K562 (cell line): ENCODE results near the gene CLIC3. TPM values are rescaled to one million over a fixed set of nuclear protein-coding genes. Genes with fewer than 3 reads are reported as not detected.

ENCODE experiments used
- BRD9 ChIP-seq: fragments of 450-650 bp; IDR thresholded peaks from 2 replicates; pipeline ENCODE4 v1.6.1; 2018; ENCODE audit warnings: low read depth; ENCODE audit not compliant: partially characterized antibody
- CHD1 ChIP-seq: fragments of 200-600 bp; sonication (generic); IDR thresholded peaks from one replicate; pipeline ENCODE4 v1.6.1; 2012; ENCODE audit warnings: mild to moderate bottlenecking, moderate library complexity, low read length, inconsistent platforms
- DPF2 ChIP-seq: fragments of 450-650 bp; IDR thresholded peaks from 2 replicates; pipeline ENCODE4 v1.6.1; 2016
- EZH2 ChIP-seq: IDR thresholded peaks from 2 replicates; pipeline ENCODE4 v1.6.1; 2012; ENCODE audit warnings: low read depth, mild to moderate bottlenecking, inconsistent platforms, low read length, borderline replicate concordance
- FOXA3 ChIP-seq, 2 experiments: fragments of 450-650 bp in 1 of 2; sonication (generic) in 1 of 2; formaldehyde crosslinking; IDR thresholded peaks in 1 of 2; conservative IDR thresholded peaks in 1 of 2; 2 replicates each; pipeline versions ENCODE4 v1.4.0 to v1.8.0; 2020 to 2022; ENCODE audit warnings: mild to moderate bottlenecking in 2 of 2, missing genetic modification reagents in 1 of 2
- GABPB2 ChIP-seq: fragments of 250-450 bp; sonication (Bioruptor Pico); conservative IDR thresholded peaks from 2 replicates; pipeline ENCODE4 v1.5.1; 2021; ENCODE audit warnings: mild to moderate bottlenecking
- NCOA4 ChIP-seq: fragments of 450-650 bp; IDR thresholded peaks from 2 replicates; pipeline ENCODE4 v1.6.1; 2018; ENCODE audit warnings: mild to moderate bottlenecking; ENCODE audit not compliant: partially characterized antibody
- PCBP1 ChIP-seq: fragments of 200-400 bp; formaldehyde crosslinking; IDR thresholded peaks from 2 replicates; pipeline ENCODE4 v1.6.1; 2018; ENCODE audit warnings: mild to moderate bottlenecking, low read depth, low read length; ENCODE audit not compliant: poor library complexity, severe bottlenecking
- RBFOX2 ChIP-seq: fragments of 200-400 bp; formaldehyde crosslinking; IDR thresholded peaks from 2 replicates; pipeline ENCODE4 v1.6.1; 2017; ENCODE audit warnings: low read depth, mild to moderate bottlenecking, low read length, moderate library complexity
- ZEB2 ChIP-seq: fragments of 450-650 bp; IDR thresholded peaks from 2 replicates; pipeline ENCODE4 v1.6.1; 2016
- polyA plus RNA-seq, 8 experiments: library from polyadenylated mRNA; depleted of rRNA in 4 of 8; stranded (reverse) in 5 of 8; unstranded in 3 of 8; fragments of >200 nt; fragmentation: Nextera tagmentation in 2 of 8; fragmentation: Illumina TruSeq in 1 of 8; extraction: Ambion mirVana in 2 of 8; extraction: Trizol in 1 of 8; gene quantifications; 2 replicates each; pipeline versions ENCODE4 v1.2.1 to v1.2.3, GENCODE V29; 2011 to 2014; ENCODE audit warnings: inconsistent platforms in 1 of 8, missing spikeins in 1 of 8
- total RNA-seq, 7 experiments: library from RNA; depleted of rRNA in 6 of 7; stranded (reverse); fragments of >200 nt in 6 of 7; fragmentation: Illumina TruSeq in 2 of 7; extraction: Trizol in 2 of 7; gene quantifications; 2 replicates each; pipeline versions ENCODE4 v1.2.1 to v1.2.3, GENCODE V29; 2011 to 2021; ENCODE audit warnings: low replicate concordance in 1 of 7
- TF ChIP-seq, protein P1 (sequence below): fragments of 450-650 bp; IDR thresholded peaks from 2 replicates; pipeline ENCODE4 v1.6.1; 2016; ENCODE audit warnings: mild to moderate bottlenecking, moderate library complexity
- TF ChIP-seq, protein P2 (sequence below), 2 experiments: fragments of 200-800 bp in 1 of 2; sonication (Bioruptor generic) in 1 of 2; sonication (generic) in 1 of 2; formaldehyde crosslinking in 1 of 2; IDR thresholded peaks in 1 of 2; conservative IDR thresholded peaks in 1 of 2; 2 replicates each; pipeline versions ENCODE4 v1.5.0 to v1.6.1; 2016 to 2020; ENCODE audit warnings: missing compliant biosample characterization in 1 of 2, missing genetic modification characterization in 1 of 2, missing genetic modification reagents in 1 of 2
- TF ChIP-seq, protein P3 (sequence below): fragments of 200-400 bp; formaldehyde crosslinking; IDR thresholded peaks from 2 replicates; pipeline ENCODE4 v1.6.1; 2017; ENCODE audit warnings: mild to moderate bottlenecking, low read depth, low read length, moderate library complexity

CLIC3 gene
- total and polyA plus RNA-seq, 9 of the 15 experiments (the other 6 are each of a cell fraction or from before 2014, with no cell fraction given), result 0.27 to 0.29 TPM; not detected in 7

DNA sequence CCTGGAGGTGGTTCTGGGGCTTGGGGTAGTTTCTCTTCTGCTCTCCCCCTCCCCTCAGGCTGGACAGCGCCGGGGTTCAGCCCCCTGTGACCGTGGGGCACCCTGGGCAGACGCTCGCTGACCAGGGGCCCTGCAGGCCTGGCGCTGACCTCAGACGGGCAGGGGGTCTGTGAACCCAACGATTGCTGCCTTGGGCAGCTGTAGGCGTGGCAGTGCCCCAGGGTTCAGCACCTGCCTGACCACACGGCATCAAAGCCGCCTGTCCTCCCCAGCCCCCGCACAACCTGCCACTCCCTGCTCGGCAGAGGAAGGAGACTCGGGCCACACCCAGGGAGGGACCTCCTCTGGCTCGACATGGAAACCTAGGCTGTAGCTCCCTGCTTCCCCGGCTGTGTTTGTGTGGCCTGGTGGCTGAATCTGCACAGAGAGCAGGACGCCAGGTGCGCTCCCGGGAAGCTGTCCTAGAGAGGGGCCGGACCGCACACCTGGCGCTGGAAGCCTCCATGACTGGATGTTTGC, 32.1 kb downstream of the CLIC3 start (continued):
- TF ChIP-seq PCBP1 (no peak), NCOA4 (no peak), GABPB2 (CRISPR knock-in tag) (no peak), CHD1 (no peak), DPF2 (peak; percentile 54), ZEB2 (peak; percentile 89), RBFOX2 (peak; percentile 58), EZH2 (no peak), BRD9 (no peak), FOXA3 (CRISPR knock-in tag; conservative IDR thresholded peaks at IDR 0.05 in 1 of 2, IDR thresholded peaks at IDR 0.05 in 1 of 2) (no peak)
- TF ChIP-seq, protein P1, sequence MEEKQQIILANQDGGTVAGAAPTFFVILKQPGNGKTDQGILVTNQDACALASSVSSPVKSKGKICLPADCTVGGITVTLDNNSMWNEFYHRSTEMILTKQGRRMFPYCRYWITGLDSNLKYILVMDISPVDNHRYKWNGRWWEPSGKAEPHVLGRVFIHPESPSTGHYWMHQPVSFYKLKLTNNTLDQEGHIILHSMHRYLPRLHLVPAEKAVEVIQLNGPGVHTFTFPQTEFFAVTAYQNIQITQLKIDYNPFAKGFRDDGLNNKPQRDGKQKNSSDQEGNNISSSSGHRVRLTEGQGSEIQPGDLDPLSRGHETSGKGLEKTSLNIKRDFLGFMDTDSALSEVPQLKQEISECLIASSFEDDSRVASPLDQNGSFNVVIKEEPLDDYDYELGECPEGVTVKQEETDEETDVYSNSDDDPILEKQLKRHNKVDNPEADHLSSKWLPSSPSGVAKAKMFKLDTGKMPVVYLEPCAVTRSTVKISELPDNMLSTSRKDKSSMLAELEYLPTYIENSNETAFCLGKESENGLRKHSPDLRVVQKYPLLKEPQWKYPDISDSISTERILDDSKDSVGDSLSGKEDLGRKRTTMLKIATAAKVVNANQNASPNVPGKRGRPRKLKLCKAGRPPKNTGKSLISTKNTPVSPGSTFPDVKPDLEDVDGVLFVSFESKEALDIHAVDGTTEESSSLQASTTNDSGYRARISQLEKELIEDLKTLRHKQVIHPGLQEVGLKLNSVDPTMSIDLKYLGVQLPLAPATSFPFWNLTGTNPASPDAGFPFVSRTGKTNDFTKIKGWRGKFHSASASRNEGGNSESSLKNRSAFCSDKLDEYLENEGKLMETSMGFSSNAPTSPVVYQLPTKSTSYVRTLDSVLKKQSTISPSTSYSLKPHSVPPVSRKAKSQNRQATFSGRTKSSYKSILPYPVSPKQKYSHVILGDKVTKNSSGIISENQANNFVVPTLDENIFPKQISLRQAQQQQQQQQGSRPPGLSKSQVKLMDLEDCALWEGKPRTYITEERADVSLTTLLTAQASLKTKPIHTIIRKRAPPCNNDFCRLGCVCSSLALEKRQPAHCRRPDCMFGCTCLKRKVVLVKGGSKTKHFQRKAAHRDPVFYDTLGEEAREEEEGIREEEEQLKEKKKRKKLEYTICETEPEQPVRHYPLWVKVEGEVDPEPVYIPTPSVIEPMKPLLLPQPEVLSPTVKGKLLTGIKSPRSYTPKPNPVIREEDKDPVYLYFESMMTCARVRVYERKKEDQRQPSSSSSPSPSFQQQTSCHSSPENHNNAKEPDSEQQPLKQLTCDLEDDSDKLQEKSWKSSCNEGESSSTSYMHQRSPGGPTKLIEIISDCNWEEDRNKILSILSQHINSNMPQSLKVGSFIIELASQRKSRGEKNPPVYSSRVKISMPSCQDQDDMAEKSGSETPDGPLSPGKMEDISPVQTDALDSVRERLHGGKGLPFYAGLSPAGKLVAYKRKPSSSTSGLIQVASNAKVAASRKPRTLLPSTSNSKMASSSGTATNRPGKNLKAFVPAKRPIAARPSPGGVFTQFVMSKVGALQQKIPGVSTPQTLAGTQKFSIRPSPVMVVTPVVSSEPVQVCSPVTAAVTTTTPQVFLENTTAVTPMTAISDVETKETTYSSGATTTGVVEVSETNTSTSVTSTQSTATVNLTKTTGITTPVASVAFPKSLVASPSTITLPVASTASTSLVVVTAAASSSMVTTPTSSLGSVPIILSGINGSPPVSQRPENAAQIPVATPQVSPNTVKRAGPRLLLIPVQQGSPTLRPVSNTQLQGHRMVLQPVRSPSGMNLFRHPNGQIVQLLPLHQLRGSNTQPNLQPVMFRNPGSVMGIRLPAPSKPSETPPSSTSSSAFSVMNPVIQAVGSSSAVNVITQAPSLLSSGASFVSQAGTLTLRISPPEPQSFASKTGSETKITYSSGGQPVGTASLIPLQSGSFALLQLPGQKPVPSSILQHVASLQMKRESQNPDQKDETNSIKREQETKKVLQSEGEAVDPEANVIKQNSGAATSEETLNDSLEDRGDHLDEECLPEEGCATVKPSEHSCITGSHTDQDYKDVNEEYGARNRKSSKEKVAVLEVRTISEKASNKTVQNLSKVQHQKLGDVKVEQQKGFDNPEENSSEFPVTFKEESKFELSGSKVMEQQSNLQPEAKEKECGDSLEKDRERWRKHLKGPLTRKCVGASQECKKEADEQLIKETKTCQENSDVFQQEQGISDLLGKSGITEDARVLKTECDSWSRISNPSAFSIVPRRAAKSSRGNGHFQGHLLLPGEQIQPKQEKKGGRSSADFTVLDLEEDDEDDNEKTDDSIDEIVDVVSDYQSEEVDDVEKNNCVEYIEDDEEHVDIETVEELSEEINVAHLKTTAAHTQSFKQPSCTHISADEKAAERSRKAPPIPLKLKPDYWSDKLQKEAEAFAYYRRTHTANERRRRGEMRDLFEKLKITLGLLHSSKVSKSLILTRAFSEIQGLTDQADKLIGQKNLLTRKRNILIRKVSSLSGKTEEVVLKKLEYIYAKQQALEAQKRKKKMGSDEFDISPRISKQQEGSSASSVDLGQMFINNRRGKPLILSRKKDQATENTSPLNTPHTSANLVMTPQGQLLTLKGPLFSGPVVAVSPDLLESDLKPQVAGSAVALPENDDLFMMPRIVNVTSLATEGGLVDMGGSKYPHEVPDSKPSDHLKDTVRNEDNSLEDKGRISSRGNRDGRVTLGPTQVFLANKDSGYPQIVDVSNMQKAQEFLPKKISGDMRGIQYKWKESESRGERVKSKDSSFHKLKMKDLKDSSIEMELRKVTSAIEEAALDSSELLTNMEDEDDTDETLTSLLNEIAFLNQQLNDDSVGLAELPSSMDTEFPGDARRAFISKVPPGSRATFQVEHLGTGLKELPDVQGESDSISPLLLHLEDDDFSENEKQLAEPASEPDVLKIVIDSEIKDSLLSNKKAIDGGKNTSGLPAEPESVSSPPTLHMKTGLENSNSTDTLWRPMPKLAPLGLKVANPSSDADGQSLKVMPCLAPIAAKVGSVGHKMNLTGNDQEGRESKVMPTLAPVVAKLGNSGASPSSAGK, result peak; percentile 48; the same call in 1 of the 2 replicates
- TF ChIP-seq, protein P2, sequence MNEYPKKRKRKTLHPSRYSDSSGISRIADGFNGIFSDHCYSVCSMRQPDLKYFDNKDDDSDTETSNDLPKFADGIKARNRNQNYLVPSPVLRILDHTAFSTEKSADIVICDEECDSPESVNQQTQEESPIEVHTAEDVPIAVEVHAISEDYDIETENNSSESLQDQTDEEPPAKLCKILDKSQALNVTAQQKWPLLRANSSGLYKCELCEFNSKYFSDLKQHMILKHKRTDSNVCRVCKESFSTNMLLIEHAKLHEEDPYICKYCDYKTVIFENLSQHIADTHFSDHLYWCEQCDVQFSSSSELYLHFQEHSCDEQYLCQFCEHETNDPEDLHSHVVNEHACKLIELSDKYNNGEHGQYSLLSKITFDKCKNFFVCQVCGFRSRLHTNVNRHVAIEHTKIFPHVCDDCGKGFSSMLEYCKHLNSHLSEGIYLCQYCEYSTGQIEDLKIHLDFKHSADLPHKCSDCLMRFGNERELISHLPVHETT (CRISPR knock-in tag; conservative IDR thresholded peaks at IDR 0.05 in 1 of 2, IDR thresholded peaks at IDR 0.05 in 1 of 2), result no peak
- TF ChIP-seq, protein P3, sequence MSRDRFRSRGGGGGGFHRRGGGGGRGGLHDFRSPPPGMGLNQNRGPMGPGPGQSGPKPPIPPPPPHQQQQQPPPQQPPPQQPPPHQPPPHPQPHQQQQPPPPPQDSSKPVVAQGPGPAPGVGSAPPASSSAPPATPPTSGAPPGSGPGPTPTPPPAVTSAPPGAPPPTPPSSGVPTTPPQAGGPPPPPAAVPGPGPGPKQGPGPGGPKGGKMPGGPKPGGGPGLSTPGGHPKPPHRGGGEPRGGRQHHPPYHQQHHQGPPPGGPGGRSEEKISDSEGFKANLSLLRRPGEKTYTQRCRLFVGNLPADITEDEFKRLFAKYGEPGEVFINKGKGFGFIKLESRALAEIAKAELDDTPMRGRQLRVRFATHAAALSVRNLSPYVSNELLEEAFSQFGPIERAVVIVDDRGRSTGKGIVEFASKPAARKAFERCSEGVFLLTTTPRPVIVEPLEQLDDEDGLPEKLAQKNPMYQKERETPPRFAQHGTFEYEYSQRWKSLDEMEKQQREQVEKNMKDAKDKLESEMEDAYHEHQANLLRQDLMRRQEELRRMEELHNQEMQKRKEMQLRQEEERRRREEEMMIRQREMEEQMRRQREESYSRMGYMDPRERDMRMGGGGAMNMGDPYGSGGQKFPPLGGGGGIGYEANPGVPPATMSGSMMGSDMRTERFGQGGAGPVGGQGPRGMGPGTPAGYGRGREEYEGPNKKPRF, result no peak
